K562 (cell line): Measurements from ENCODE around the gene RHEB. TPM values are rescaled to one million over a fixed set of nuclear protein-coding genes. Genes with fewer than 3 reads are reported as not detected.
A peak's percentile ranks its signal among the peaks of the same experiment; 100 is the strongest.

Source experiments
- ATAC-seq: fragments of 200-7000 bp; cut with Tn5 transposase; 3 replicates; pipeline ENCODE4 v1.9.1; 2020; ENCODE audit warnings: moderate library complexity
- BruUV-seq: library from RNA; stranded (reverse); fragments of 400-500 nt; replicated peaks from 2 replicates; lab custom pipeline; 2021; lab: Mats Ljungman, UMichigan
- CTCF ChIA-PET: fragments of 300-600 bp; formaldehyde crosslinking; extraction: SDS; loops from one replicate; lab custom pipeline; 2021; ENCODE audit warnings: low intra/inter-chr PET ratio; lab: Yijun Ruan, JAX
- POLR2A ChIA-PET: fragments of 300-600, 350-650 bp; sonication (Branson Sonifier 250); formaldehyde crosslinking; extraction: SDS; loops from one replicate; lab custom pipeline; 2021; ENCODE audit warnings: antibody characterized with exemption, inconsistent platforms; lab: Yijun Ruan, JAX
- DNase-seq, 4 experiments: peaks; one replicate each; pipeline versions ENCODE4 v3.0.0 to v3.0.0-alpha.2; 2011 to 2018; ENCODE audit warnings: low spot score in 3 of 4, mixed read lengths in 3 of 4; ENCODE audit errors: extremely low read depth in 1 of 4
- FAIRE-seq: peaks from 2 replicates; lab custom pipeline; 2011; peaks lifted over from hg19 to GRCh38; lab: Jason Lieb, UNC
- H2AFZ ChIP-seq: 2 replicates; pipeline ENCODE4 v1.6.0; 2011; ENCODE audit warnings: low read depth, low read length, control low read depth, inconsistent platforms
- H3K27ac ChIP-seq: fragments of 200-600 bp; 3 replicates; pipeline ENCODE4 v1.8.0; 2011; ENCODE audit warnings: low read depth, mild to moderate bottlenecking, control low read depth, inconsistent platforms, low read length, moderate library complexity, mixed read lengths; ENCODE audit errors: extremely low read depth
- H3K27me3 ChIP-seq, 2 experiments: fragments of 300-600 bp in 1 of 2; 2 replicates in 1 of 2; 3 replicates in 1 of 2; pipeline versions ENCODE4 v1.6.0 to v1.8.0; 2011; ENCODE audit warnings: inconsistent platforms in 2 of 2, low read length in 2 of 2, mild to moderate bottlenecking in 1 of 2, mixed read lengths in 1 of 2, moderate library complexity in 1 of 2; ENCODE audit not compliant: control insufficient read depth in 2 of 2, insufficient read depth in 2 of 2
- H3K36me3 ChIP-seq: fragments of 300-600 bp; 3 replicates; pipeline ENCODE4 v1.8.0; 2011; ENCODE audit warnings: mild to moderate bottlenecking, low read length, inconsistent platforms; ENCODE audit not compliant: control insufficient read depth, insufficient read depth
- H3K4me1 ChIP-seq, 2 experiments: fragments of 200-600 bp in 1 of 2; replicated peaks in 1 of 2; 2 replicates in 1 of 2; 3 replicates in 1 of 2; pipeline versions ENCODE4 v1.5.1 to v1.8.0; 2011; ENCODE audit warnings: inconsistent platforms in 2 of 2, low read length in 2 of 2, mild to moderate bottlenecking in 1 of 2, mixed read lengths in 1 of 2, moderate library complexity in 1 of 2; ENCODE audit not compliant: control insufficient read depth in 2 of 2, insufficient read depth in 2 of 2
- H3K4me2 ChIP-seq: 2 replicates; pipeline ENCODE4 v1.6.1; 2011; ENCODE audit warnings: low read length, control low read depth, inconsistent platforms, mixed read lengths; ENCODE audit not compliant: insufficient read depth
- H3K4me3 ChIP-seq: fragments of 200-600 bp; sonication (generic), shearing (Covaris generic); 2 replicates; pipeline ENCODE4 v1.5.1; 2016; ENCODE audit warnings: control low read depth, inconsistent platforms
- H3K79me2 ChIP-seq: fragments of 200-600 bp; 3 replicates; pipeline ENCODE4 v1.8.0; 2011; ENCODE audit warnings: low read length, inconsistent platforms; ENCODE audit not compliant: control insufficient read depth, insufficient read depth
- H3K9ac ChIP-seq, 2 experiments: 2 replicates each; pipeline versions ENCODE4 v1.6.0 to v1.6.1; 2011; ENCODE audit warnings: low read depth in 2 of 2, low read length in 2 of 2, control low read depth in 1 of 2, inconsistent platforms in 1 of 2, mild to moderate bottlenecking in 1 of 2, mixed read lengths in 1 of 2; ENCODE audit not compliant: insufficient read depth in 1 of 2
- H3K9me1 ChIP-seq: one replicate; pipeline ENCODE4 v1.6.0; 2011; ENCODE audit warnings: inconsistent platforms, mild to moderate bottlenecking, low read length, moderate library complexity; ENCODE audit not compliant: control insufficient read depth, insufficient read depth
- H3K9me3 ChIP-seq: replicated peaks from 2 replicates; pipeline ENCODE4 v1.5.1; 2011; ENCODE audit warnings: low read depth, low read length, inconsistent platforms; ENCODE audit not compliant: control insufficient read depth, insufficient read depth
- H4K20me1 ChIP-seq: replicated peaks from 2 replicates; pipeline ENCODE4 v1.6.1; 2011; ENCODE audit warnings: low read length, inconsistent platforms, mixed read lengths; ENCODE audit not compliant: control insufficient read depth, insufficient read depth
- CBX5 ChIP-seq: IDR thresholded peaks from 2 replicates; pipeline ENCODE4 v1.6.1; 2014; ENCODE audit warnings: low read depth, borderline replicate concordance
- EHMT2 ChIP-seq: fragments of 450-650 bp; IDR thresholded peaks from 2 replicates; pipeline ENCODE4 v1.6.1; 2018; ENCODE audit warnings: antibody characterized with exemption
- ELF2 ChIP-seq: fragments of 250-450 bp; sonication (Bioruptor Pico); IDR thresholded peaks from 2 replicates; pipeline ENCODE4 v1.5.0; 2021; ENCODE audit warnings: mild to moderate bottlenecking
- ETS2 ChIP-seq: IDR thresholded peaks from 2 replicates; pipeline ENCODE4 v1.6.1; 2016; ENCODE audit warnings: borderline replicate concordance, missing genetic modification characterization, mild to moderate bottlenecking, moderate library complexity, missing compliant biosample characterization; ENCODE audit not compliant: poor library complexity, severe bottlenecking
- FOXM1 ChIP-seq, 2 experiments: fragments of 450-650 bp in 1 of 2; sonication (generic) in 1 of 2; formaldehyde crosslinking in 1 of 2; IDR thresholded peaks; 2 replicates each; pipeline versions ENCODE4 v1.6.1 to v1.9.0; 2017 to 2022; ENCODE audit warnings: low read depth in 2 of 2, mild to moderate bottlenecking in 2 of 2, missing genetic modification reagents in 1 of 2, moderate library complexity in 1 of 2
- HIVEP1 ChIP-seq: fragments of 250-450 bp; sonication (Bioruptor Pico); IDR thresholded peaks from 2 replicates; pipeline ENCODE4 v1.4.0; 2020; ENCODE audit warnings: mild to moderate bottlenecking
- MIER1 ChIP-seq: fragments of 450-650 bp; IDR thresholded peaks from 2 replicates; pipeline ENCODE4 v1.6.1; 2016; ENCODE audit warnings: antibody characterized with exemption, mild to moderate bottlenecking, low read depth
- NCOA6 ChIP-seq: fragments of 450-650 bp; IDR thresholded peaks from 2 replicates; pipeline ENCODE4 v1.6.1; 2017; ENCODE audit warnings: mild to moderate bottlenecking
- NFE2 ChIP-seq: IDR thresholded peaks from 2 replicates; pipeline ENCODE4 v1.6.1; 2014; ENCODE audit warnings: antibody characterized with exemption, low read depth
- RAD51 ChIP-seq: fragments of 450-650 bp; IDR thresholded peaks from 2 replicates; pipeline ENCODE4 v1.7.1; 2016; ENCODE audit warnings: low read depth, mild to moderate bottlenecking, borderline replicate concordance
- SIN3B ChIP-seq: fragments of 450-650 bp; IDR thresholded peaks from 2 replicates; pipeline ENCODE4 v1.6.1; 2017; ENCODE audit warnings: low read depth, mild to moderate bottlenecking, moderate library complexity
- STAT5A ChIP-seq: IDR thresholded peaks from 2 replicates; pipeline ENCODE4 v1.6.1; 2012; ENCODE audit warnings: low read length, inconsistent platforms, borderline replicate concordance
- TRIM24 ChIP-seq, 2 experiments: fragments of 450-650 bp; IDR thresholded peaks; 2 replicates each; pipeline ENCODE4 v1.6.1; 2016
- UBTF ChIP-seq, 2 experiments: IDR thresholded peaks; 2 replicates each; pipeline ENCODE4 v1.6.1; 2012; ENCODE audit warnings: improper control_type of control experiment in 2 of 2, low read depth in 2 of 2, low read length in 2 of 2, borderline replicate concordance in 1 of 2
- VEZF1 ChIP-seq: fragments of 200-800 bp; sonication (Bioruptor generic); IDR thresholded peaks from 2 replicates; pipeline ENCODE4 v1.6.1; 2017; ENCODE audit warnings: missing genetic modification characterization, missing compliant biosample characterization
- ZBTB17 ChIP-seq: fragments of 450-650 bp; formaldehyde crosslinking; IDR thresholded peaks from 2 replicates; pipeline ENCODE4 v1.4.0; 2020; ENCODE audit warnings: mild to moderate bottlenecking
- WGBS: fragments of 100-300 bp; shearing (Covaris generic); methylation state at CpG from one replicate; pipeline ENCODE4 v1.1.6; 2016; ENCODE audit warnings: low coverage, mixed read lengths; ENCODE audit not compliant: insufficient coverage; ENCODE audit errors: missing lambda C conversion rate; 5-methylcytosine and 5-hydroxymethylcytosine counted together
- in situ Hi-C: fragments of 300-500 bp; cut with MboI; formaldehyde crosslinking; loops from 4 replicates; pipeline ENCODE4 v1.15.0; 2018; ENCODE audit warnings: inconsistent platforms, mixed read lengths
- intact Hi-C: fragments of 100-400 bp; cut with micrococcal nuclease; formaldehyde crosslinking; loops from 2 replicates; pipeline ENCODE4 v1.14.2; 2022
- polyA plus RNA-seq, 8 experiments: library from polyadenylated mRNA; depleted of rRNA in 4 of 8; stranded (reverse) in 5 of 8; unstranded in 3 of 8; fragments of >200 nt; fragmentation: Nextera tagmentation in 2 of 8; fragmentation: Illumina TruSeq in 1 of 8; extraction: Ambion mirVana in 2 of 8; extraction: Trizol in 1 of 8; gene quantifications; 2 replicates each; pipeline versions ENCODE4 v1.2.1 to v1.2.3, GENCODE V29; 2011 to 2014; ENCODE audit warnings: inconsistent platforms in 1 of 8, missing spikeins in 1 of 8
- total RNA-seq, 7 experiments: library from RNA; depleted of rRNA in 6 of 7; stranded (reverse); fragments of >200 nt in 6 of 7; fragmentation: Illumina TruSeq in 2 of 7; extraction: Trizol in 2 of 7; gene quantifications; 2 replicates each; pipeline versions ENCODE4 v1.2.1 to v1.2.3, GENCODE V29; 2011 to 2021; ENCODE audit warnings: low replicate concordance in 1 of 7
- TF ChIP-seq, protein P1 (sequence below): fragments of 250-450 bp; sonication (Bioruptor Pico); IDR thresholded peaks from 2 replicates; pipeline ENCODE4 v1.5.0; 2021

RHEB gene
- total and polyA plus RNA-seq, 9 of the 15 experiments (the other 6 are each of a cell fraction or from before 2014, with no cell fraction given): 28.5 to 249 (median 182) TPM

- TF ChIP-seq FOXM1 (IDR thresholded peaks at IDR 0.05; ENCODE audit: low read depth): no peak
- TF ChIP-seq FOXM1 (CRISPR knock-in tag; IDR thresholded peaks at IDR 0.05; ENCODE audit: low read depth): no peak
- TF ChIP-seq, all 486 proteins: peak for 0
Observed at GRCh38 chr7:151550656-151551286, 31.1 kb upstream of the RHEB start (continued).

GRCh38 chr7:151549644-151550043, 29.9 kb upstream of the RHEB start:
- Histone ChIP-seq H3K4me3 (no peak overlapping the region), H3K79me2 (no peaks in the 10 kb centered on the region), H3K9me3 (no peaks in the 10 kb centered on the region), H3K27me3 (peaks cover 49 to 68% of the 10 kb centered on the region in 2 experiments), H3K9me1 (no peaks in the 10 kb centered on the region), H3K4me2 (no peak overlapping the region), H3K4me1 (peaks cover 0 to 4% of the 10 kb centered on the region in 2 experiments; a peak in 1 of 5 replicates), H3K36me3 (no peaks in the 10 kb centered on the region), H3K27ac (no peak overlapping the region), H3K9ac (no peak overlapping the region), H2AFZ (no peak overlapping the region), H4K20me1 (no peaks in the 10 kb centered on the region)
- ATAC-seq (no peak), FAIRE-seq (no peak), DNase-seq (no peak)
- BruUV-seq: no TSS peak
- in situ Hi-C loops: no loop called here
- intact Hi-C loops: no loop called here
- WGBS: 17% methylated on average over 6 of the region's 6 CpGs
- ChIA-PET CTCF (no interaction called here), POLR2A (no interaction called here)
- TF ChIP-seq RAD51 (no peak), ETS2 (no peak), HIVEP1 (no peak), STAT5A (no peak), MIER1 (no peak), SIN3B (no peak), NFE2 (peak; percentile 76), ZBTB17 (CRISPR knock-in tag) (no peak), TRIM24 (IDR thresholded peaks at IDR 0.05) (peak in 1 of 2 experiments; percentile 61; a peak in 1 of 4 replicates), NCOA6 (no peak), EHMT2 (no peak), VEZF1 (CRISPR knock-in tag) (no peak), UBTF (IDR thresholded peaks at IDR 0.05; ENCODE audit: borderline replicate concordance in 1 of 2, low read depth in 2 of 2, low read length in 2 of 2) (no peak), ELF2 (no peak), CBX5 (0 out of 2 replicates have a peak, but pooled peaks have one; percentile 34)
- TF ChIP-seq, protein P1, sequence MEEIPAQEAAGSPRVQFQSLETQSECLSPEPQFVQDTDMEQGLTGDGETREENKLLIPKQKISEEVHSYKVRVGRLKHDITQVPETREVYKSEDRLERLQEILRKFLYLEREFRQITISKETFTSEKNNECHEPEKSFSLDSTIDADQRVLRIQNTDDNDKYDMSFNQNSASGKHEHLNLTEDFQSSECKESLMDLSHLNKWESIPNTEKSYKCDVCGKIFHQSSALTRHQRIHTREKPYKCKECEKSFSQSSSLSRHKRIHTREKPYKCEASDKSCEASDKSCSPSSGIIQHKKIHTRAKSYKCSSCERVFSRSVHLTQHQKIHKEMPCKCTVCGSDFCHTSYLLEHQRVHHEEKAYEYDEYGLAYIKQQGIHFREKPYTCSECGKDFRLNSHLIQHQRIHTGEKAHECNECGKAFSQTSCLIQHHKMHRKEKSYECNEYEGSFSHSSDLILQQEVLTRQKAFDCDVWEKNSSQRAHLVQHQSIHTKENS: no peak
